ENCODE results near the gene DOK5. TPM values are rescaled to one million over a fixed set of nuclear protein-coding genes. Genes with fewer than 3 reads are reported as not detected.

DOK5 gene
- total RNA-seq, 6 experiments from 2014 or later = 0.14 TPM; not detected in 5

GRCh38 chr20:54625497-54625896 lies 150.1 kb downstream of the DOK5 start:
- no peak overlapping the region for H3K27ac Mint-ChIP-seq
- no peak for DNase-seq
- TF ChIP-seq, protein P1, sequence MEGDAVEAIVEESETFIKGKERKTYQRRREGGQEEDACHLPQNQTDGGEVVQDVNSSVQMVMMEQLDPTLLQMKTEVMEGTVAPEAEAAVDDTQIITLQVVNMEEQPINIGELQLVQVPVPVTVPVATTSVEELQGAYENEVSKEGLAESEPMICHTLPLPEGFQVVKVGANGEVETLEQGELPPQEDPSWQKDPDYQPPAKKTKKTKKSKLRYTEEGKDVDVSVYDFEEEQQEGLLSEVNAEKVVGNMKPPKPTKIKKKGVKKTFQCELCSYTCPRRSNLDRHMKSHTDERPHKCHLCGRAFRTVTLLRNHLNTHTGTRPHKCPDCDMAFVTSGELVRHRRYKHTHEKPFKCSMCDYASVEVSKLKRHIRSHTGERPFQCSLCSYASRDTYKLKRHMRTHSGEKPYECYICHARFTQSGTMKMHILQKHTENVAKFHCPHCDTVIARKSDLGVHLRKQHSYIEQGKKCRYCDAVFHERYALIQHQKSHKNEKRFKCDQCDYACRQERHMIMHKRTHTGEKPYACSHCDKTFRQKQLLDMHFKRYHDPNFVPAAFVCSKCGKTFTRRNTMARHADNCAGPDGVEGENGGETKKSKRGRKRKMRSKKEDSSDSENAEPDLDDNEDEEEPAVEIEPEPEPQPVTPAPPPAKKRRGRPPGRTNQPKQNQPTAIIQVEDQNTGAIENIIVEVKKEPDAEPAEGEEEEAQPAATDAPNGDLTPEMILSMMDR (IDR thresholded peaks at IDR 0.05) = no peak
- H3K27me3 Mint-ChIP-seq (ENCODE audit: insufficient read depth) = no peaks in the 10 kb centered on the region; the same call in 1 of the 2 replicates
- no peaks in the 10 kb centered on the region for H3K36me3 Mint-ChIP-seq (ENCODE audit: low read depth)
- peaks cover 11% of the 10 kb centered on the region for H3K4me1 Mint-ChIP-seq (ENCODE audit: low read depth)
- H3K4me3 Mint-ChIP-seq = no peak overlapping the region
- peaks cover 8% of the 10 kb centered on the region; the same call in 1 of the 2 replicates for H3K9me3 Mint-ChIP-seq

DNA sequence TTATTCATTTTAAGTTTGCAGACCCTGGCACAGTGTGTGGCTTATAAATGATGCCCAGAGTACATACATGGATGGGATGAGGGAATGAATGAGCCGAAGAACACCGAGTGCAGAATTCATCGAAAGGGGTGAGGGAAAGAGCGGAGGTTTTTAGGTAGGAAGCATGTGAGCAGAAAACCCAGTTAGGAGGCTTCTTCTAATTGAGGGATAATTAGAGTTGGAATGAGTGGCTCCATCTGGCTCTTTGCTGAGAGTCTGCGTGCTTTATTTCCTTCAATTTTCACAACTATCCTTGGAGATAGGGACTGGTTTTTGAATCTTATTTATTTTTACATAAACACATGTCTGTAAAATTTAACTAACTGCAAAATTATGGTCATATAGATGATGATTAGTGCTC lies 150.7 kb downstream of the DOK5 start:
- no peak overlapping the region for H3K27ac Mint-ChIP-seq
- no peaks in the 10 kb centered on the region for H3K36me3 Mint-ChIP-seq (ENCODE audit: low read depth)
- H3K27me3 Mint-ChIP-seq (ENCODE audit: insufficient read depth) = no peaks in the 10 kb centered on the region; the same call in 1 of the 2 replicates
- peaks cover 11% of the 10 kb centered on the region for H3K4me1 Mint-ChIP-seq (ENCODE audit: low read depth)
- TF ChIP-seq, protein P1 (IDR thresholded peaks at IDR 0.05) = no peak
- peaks cover 5% of the 10 kb centered on the region; the same call in 1 of the 2 replicates for H3K9me3 Mint-ChIP-seq
- no peak for DNase-seq
- no peak overlapping the region for H3K4me3 Mint-ChIP-seq

GRCh38 chr20:54629632-54630031 lies 154.2 kb downstream of the DOK5 start:
- no peaks in the 10 kb centered on the region for H3K36me3 Mint-ChIP-seq (ENCODE audit: low read depth)
- H3K27me3 Mint-ChIP-seq (ENCODE audit: insufficient read depth) = no peaks in the 10 kb centered on the region; the same call in 1 of the 2 replicates
- H3K27ac Mint-ChIP-seq = no peak overlapping the region
- no peak overlapping the region for H3K4me3 Mint-ChIP-seq
- no peak for DNase-seq
- TF ChIP-seq, protein P1 (IDR thresholded peaks at IDR 0.05) = no peak
- no peaks in the 10 kb centered on the region for H3K4me1 Mint-ChIP-seq (ENCODE audit: low read depth)
- H3K9me3 Mint-ChIP-seq = peaks cover 5% of the 10 kb centered on the region; the same call in 1 of the 2 replicates

DNA sequence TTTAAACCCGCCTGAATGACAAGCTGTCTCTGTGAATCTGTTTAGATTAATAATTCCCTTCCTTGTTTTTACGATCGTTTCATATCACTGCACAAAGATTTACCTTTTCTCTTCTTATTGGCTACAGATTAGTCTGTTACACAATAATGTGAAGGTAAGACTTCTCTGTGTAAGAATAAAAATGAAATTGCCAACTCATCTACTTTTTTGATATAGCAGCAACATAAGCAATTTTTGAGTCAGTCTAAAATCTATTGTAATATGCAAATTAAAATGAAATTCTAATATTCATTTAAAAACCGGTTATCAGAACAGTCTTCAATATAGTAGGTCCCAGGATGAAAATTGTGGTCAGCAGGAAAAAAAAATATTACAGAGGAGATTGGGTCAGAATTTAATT lies 155.2 kb downstream of the DOK5 start:
- peaks cover 5% of the 10 kb centered on the region; the same call in 1 of the 2 replicates for H3K9me3 Mint-ChIP-seq
- no peak overlapping the region for H3K27ac Mint-ChIP-seq
- H3K4me1 Mint-ChIP-seq (ENCODE audit: low read depth) = no peaks in the 10 kb centered on the region
- TF ChIP-seq, protein P1 (IDR thresholded peaks at IDR 0.05) = no peak
- no peak overlapping the region for H3K4me3 Mint-ChIP-seq
- no peak for DNase-seq
- H3K27me3 Mint-ChIP-seq (ENCODE audit: insufficient read depth) = no peaks in the 10 kb centered on the region; the same call in 1 of the 2 replicates
- no peaks in the 10 kb centered on the region for H3K36me3 Mint-ChIP-seq (ENCODE audit: low read depth)

- no peak overlapping the region for H3K27ac Mint-ChIP-seq
- no peaks in the 10 kb centered on the region; the same call in 1 of the 2 replicates for H3K27me3 Mint-ChIP-seq (ENCODE audit: insufficient read depth)
- H3K36me3 Mint-ChIP-seq (ENCODE audit: low read depth) = no peaks in the 10 kb centered on the region
- H3K4me3 Mint-ChIP-seq = no peak overlapping the region
- no peak for DNase-seq
- no peaks in the 10 kb centered on the region for H3K4me1 Mint-ChIP-seq (ENCODE audit: low read depth)
- TF ChIP-seq, protein P1 (IDR thresholded peaks at IDR 0.05) = no peak
- peaks cover 5% of the 10 kb centered on the region; the same call in 1 of the 2 replicates for H3K9me3 Mint-ChIP-seq
These were observed 155.7 kb downstream of the DOK5 start for GRCh38 chr20:54631059-54631458.
